ENCODE data around the gene NDUFB11.

Gene NDUFB11

DNA sequence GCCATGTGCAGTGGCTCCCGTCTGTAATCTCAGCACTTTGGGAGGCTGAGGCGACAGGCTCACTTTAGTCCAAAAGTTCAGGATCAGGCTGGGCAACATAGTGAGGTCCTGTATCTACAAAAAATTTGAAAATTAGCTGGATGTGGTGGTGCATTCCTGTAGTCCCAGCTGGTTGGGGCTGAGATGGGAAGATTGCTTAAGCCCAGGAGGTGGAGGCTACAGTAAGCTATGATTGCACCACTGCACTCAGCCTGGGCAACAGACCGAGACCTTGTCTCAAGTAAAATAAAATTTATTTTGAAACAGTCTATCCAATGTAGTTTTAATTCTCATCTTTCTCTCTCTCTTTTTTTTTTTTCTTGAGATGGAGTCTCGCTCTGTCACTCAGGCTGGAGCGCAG lies 21.6 kb upstream of the NDUFB11 start:
- no peak for TF ChIP-seq FOXP2 (optimal IDR thresholded peaks at IDR 0.05; ENCODE audit: borderline replicate concordance, extremely low read depth, extremely low read length, insufficient read depth)
- no peak for TF ChIP-seq REST (IDR thresholded peaks at IDR 0.05; ENCODE audit: insufficient read depth in 1 of 2, low read depth in 2 of 2, low read length in 2 of 2)
- no peak for TF ChIP-seq TAF1 (IDR thresholded peaks at IDR 0.05; ENCODE audit: borderline replicate concordance, insufficient read depth, low read length)
- no peak for TF ChIP-seq SIN3A (IDR thresholded peaks at IDR 0.05; ENCODE audit: borderline replicate concordance, insufficient read depth, low read length)
- no peak for TF ChIP-seq POLR2AphosphoS5 (IDR thresholded peaks at IDR 0.05; ENCODE audit: low read depth, low read length)

DNA sequence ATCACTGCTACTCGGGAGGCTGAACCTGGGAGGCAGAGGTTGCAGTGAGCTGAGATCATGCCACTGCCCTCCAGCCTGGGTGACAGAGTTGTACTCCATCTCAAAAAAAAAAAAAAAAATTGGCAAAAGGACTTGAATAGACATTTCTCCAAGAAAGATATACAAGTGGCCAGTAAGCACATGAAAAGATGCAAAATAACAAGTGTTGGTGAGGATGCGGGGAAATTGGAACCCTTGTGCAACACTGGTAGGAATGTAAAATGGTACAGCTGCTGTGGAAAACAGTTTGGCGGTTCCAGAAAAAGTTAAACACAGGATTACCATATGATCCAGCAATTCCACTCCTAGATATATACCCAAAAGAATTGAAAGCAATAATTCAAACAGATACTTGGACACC lies 19.9 kb upstream of the NDUFB11 start:
- TF ChIP-seq TAF1 (IDR thresholded peaks at IDR 0.05; ENCODE audit: borderline replicate concordance, insufficient read depth, low read length) (no peak), REST (IDR thresholded peaks at IDR 0.05; ENCODE audit: insufficient read depth in 1 of 2, low read depth in 2 of 2, low read length in 2 of 2) (no peak)

DNA sequence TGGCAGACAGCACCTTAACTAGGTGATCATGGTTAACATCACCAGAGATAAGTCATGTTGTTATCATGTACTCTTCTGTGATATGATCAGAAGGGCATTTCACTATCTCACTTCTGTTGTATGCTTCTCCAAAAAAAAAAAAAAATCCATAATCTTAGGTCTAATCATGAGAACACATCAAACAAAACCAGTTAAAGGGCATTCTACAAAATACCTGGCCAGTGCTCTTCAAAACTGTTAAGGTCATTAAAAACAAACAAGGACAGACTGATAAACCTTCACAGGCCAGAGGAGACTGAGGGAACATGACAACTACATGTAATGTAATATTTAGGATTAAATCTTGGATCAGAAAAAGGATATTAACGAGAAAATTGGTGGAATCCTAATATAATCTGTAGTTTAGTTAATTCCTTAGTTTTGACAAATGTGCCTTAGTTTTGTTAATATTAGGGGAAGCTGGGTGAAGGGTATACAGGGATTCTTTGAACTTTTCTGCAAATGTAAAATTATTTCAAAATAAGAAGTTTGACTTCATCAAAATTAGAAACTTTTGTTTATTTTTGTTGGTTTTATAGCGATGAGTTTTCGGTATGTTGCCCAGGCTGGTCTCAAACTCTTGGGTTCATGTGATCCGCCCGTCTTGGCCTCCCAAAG lies 18.6 kb upstream of the NDUFB11 start:
- TF ChIP-seq FOXP2 (optimal IDR thresholded peaks at IDR 0.05; ENCODE audit: borderline replicate concordance, extremely low read depth, extremely low read length, insufficient read depth) (no peak), POLR2AphosphoS5 (IDR thresholded peaks at IDR 0.05; ENCODE audit: low read depth, low read length) (no peak), SIN3A (IDR thresholded peaks at IDR 0.05; ENCODE audit: borderline replicate concordance, insufficient read depth, low read length) (no peak), TAF1 (IDR thresholded peaks at IDR 0.05; ENCODE audit: borderline replicate concordance, insufficient read depth, low read length) (no peak), REST (IDR thresholded peaks at IDR 0.05; ENCODE audit: insufficient read depth in 1 of 2, low read depth in 2 of 2, low read length in 2 of 2) (no peak)

DNA sequence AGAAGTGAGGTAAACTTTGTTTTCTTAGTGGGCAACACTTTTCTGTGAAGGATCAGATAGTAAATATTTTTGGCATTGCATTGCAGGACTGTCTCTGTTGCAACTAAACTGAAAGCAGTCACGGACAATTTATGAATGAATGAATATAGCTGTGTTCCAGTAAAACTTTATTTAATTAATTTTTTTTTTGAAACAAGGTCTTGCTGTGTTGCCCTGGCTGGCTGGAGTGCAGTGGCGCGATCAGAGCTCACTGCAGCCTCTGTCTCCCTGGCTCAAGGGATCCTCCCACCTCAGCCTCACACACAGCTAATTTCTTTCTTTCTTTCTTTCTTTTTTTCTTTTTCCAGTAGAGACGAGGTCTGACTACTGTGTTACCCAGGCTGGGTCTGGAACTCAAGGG lies 16.3 kb upstream of the NDUFB11 start:
- TF ChIP-seq TAF1 (IDR thresholded peaks at IDR 0.05; ENCODE audit: borderline replicate concordance, insufficient read depth, low read length) (no peak), POLR2AphosphoS5 (IDR thresholded peaks at IDR 0.05; ENCODE audit: low read depth, low read length) (no peak), REST (IDR thresholded peaks at IDR 0.05; ENCODE audit: insufficient read depth in 1 of 2, low read depth in 2 of 2, low read length in 2 of 2) (no peak), FOXP2 (optimal IDR thresholded peaks at IDR 0.05; ENCODE audit: borderline replicate concordance, extremely low read depth, extremely low read length, insufficient read depth) (no peak), SIN3A (IDR thresholded peaks at IDR 0.05; ENCODE audit: borderline replicate concordance, insufficient read depth, low read length) (no peak)

DNA sequence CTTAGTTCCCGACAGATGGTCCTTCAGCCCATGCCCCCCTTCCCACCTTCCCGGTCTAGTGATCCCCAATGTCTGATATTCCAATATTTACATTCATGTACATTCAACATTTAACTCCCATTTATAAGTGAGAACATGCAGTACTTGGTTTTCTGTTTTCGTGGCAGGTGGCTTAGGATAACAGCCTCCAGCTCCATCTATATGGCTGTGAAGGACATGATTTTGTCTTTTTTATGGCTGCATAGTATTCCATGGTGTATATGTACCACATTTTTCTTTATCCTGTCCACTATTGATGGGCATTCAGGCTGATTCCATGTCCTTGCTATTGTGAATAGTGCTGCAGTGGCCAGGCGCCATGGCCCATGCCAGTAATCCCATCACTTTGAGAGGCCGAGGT lies 14.3 kb upstream of the NDUFB11 start:
- TF ChIP-seq REST (IDR thresholded peaks at IDR 0.05; ENCODE audit: insufficient read depth in 1 of 2, low read depth in 2 of 2, low read length in 2 of 2) (no peak), FOXP2 (optimal IDR thresholded peaks at IDR 0.05; ENCODE audit: borderline replicate concordance, extremely low read depth, extremely low read length, insufficient read depth) (no peak), POLR2AphosphoS5 (IDR thresholded peaks at IDR 0.05; ENCODE audit: low read depth, low read length) (no peak), SIN3A (IDR thresholded peaks at IDR 0.05; ENCODE audit: borderline replicate concordance, insufficient read depth, low read length) (no peak), TAF1 (IDR thresholded peaks at IDR 0.05; ENCODE audit: borderline replicate concordance, insufficient read depth, low read length) (no peak)

Measured in PFSK-1 (cell line).